ENCODE results near the gene DPF1.

DNA sequence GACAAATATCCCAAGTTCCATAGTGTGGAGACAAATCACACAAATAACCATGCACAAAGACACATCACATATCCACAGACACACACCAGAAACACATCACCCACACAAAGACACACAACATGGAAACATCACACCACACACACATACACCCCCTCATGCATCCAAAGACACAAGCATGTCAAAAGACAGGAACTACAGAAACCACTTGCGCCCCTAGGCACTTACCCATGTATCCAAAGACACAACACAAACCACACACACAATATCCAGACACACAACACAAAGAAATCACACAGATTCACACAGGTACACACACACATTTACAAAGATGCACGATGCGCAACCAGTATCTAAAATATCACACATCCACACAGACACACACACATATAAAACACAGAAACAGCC lies 901 bp downstream of the DPF1 start:
- TF ChIP-seq, protein P1, sequence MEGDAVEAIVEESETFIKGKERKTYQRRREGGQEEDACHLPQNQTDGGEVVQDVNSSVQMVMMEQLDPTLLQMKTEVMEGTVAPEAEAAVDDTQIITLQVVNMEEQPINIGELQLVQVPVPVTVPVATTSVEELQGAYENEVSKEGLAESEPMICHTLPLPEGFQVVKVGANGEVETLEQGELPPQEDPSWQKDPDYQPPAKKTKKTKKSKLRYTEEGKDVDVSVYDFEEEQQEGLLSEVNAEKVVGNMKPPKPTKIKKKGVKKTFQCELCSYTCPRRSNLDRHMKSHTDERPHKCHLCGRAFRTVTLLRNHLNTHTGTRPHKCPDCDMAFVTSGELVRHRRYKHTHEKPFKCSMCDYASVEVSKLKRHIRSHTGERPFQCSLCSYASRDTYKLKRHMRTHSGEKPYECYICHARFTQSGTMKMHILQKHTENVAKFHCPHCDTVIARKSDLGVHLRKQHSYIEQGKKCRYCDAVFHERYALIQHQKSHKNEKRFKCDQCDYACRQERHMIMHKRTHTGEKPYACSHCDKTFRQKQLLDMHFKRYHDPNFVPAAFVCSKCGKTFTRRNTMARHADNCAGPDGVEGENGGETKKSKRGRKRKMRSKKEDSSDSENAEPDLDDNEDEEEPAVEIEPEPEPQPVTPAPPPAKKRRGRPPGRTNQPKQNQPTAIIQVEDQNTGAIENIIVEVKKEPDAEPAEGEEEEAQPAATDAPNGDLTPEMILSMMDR (IDR thresholded peaks at IDR 0.05; ENCODE audit: low read length): no peak
- no peak for TF ChIP-seq EZH2 (optimal IDR thresholded peaks at IDR 0.05; ENCODE audit: low read depth, low read length)
- TF ChIP-seq EZH2phosphoT487 (IDR thresholded peaks at IDR 0.05; ENCODE audit: low read length): no peak
